Endodermal cell (in vitro differentiated cells): ENCODE results near the gene SNX9. TPM values are rescaled to one million over a fixed set of nuclear protein-coding genes. Genes with fewer than 3 reads are reported as not detected.

Experiments
- DNase-seq: peaks from one replicate; pipeline ENCODE4 v3.0.0-alpha.2; 2017
- H3K27ac ChIP-seq: 2 replicates; pipeline ENCODE4 v1.5.1; 2013; ENCODE audit warnings: mild to moderate bottlenecking, low read depth, low read length, moderate library complexity
- H3K27me3 ChIP-seq: 2 replicates; pipeline ENCODE4 v1.6.1; 2013; ENCODE audit warnings: mild to moderate bottlenecking, low read length, moderate library complexity; ENCODE audit not compliant: insufficient read depth, control insufficient read depth, poor library complexity, severe bottlenecking
- H3K36me3 ChIP-seq: 2 replicates; pipeline ENCODE4 v1.7.0; 2013; ENCODE audit warnings: mild to moderate bottlenecking, low read length, moderate library complexity; ENCODE audit not compliant: control insufficient read depth, insufficient read depth
- H3K4me1 ChIP-seq: one replicate; pipeline ENCODE4 v1.7.0; 2013; ENCODE audit warnings: low read length; ENCODE audit not compliant: control insufficient read depth, insufficient read depth
- H3K4me3 ChIP-seq: 2 replicates; pipeline ENCODE4 v1.5.1; 2013; ENCODE audit warnings: mild to moderate bottlenecking, low read length, moderate library complexity
- H3K9ac ChIP-seq: 2 replicates; pipeline ENCODE4 v1.6.1; 2013; ENCODE audit warnings: mild to moderate bottlenecking, low read length, moderate library complexity; ENCODE audit not compliant: poor library complexity, severe bottlenecking; ENCODE audit errors: extremely low read depth
- H3K9me3 ChIP-seq: 2 replicates; pipeline ENCODE4 v1.6.1; 2013; ENCODE audit warnings: mild to moderate bottlenecking, low read length, moderate library complexity; ENCODE audit not compliant: control insufficient read depth
- H3K27ac Mint-ChIP-seq: 2 replicates; pipeline ENCODE4 v1.8.0; 2020; ENCODE audit warnings: mixed read lengths
- H3K27me3 Mint-ChIP-seq: 2 replicates; pipeline ENCODE4 v1.8.0; 2021; ENCODE audit warnings: mild to moderate bottlenecking, mixed read lengths; ENCODE audit not compliant: insufficient read depth
- H3K36me3 Mint-ChIP-seq: 2 replicates; pipeline ENCODE4 v1.8.0; 2020; ENCODE audit warnings: low read depth, mixed read lengths
- H3K4me1 Mint-ChIP-seq: 2 replicates; pipeline ENCODE4 v1.8.0; 2020; ENCODE audit warnings: mixed read lengths
- H3K4me3 Mint-ChIP-seq: 2 replicates; pipeline ENCODE4 v1.8.0; 2020; ENCODE audit warnings: mild to moderate bottlenecking, moderate library complexity, mixed read lengths
- H3K9me3 Mint-ChIP-seq: 2 replicates; pipeline ENCODE4 v1.8.0; 2020; ENCODE audit warnings: mild to moderate bottlenecking, mixed read lengths
- CTCF ChIP-seq: fragments of 200-600 bp; sonication (generic); conservative IDR thresholded peaks from 2 replicates; pipeline ENCODE4 v1.5.0; 2021; ENCODE audit warnings: antibody characterized with exemption, mild to moderate bottlenecking
- WGBS, 2 experiments: methylation state at CpG; one replicate each; pipeline versions ENCODE4 v1.1.5 to v1.1.7; 2013; ENCODE audit warnings: missing lambda C conversion rate in 2 of 2, mixed read lengths in 1 of 2; ENCODE audit not compliant: insufficient coverage in 1 of 2, insufficient read length in 1 of 2; 5-methylcytosine and 5-hydroxymethylcytosine counted together
- total RNA-seq, 2 donors: library from RNA; stranded (reverse); fragmentation: NEBNext Ultra II Directional in 1 of 2; extraction: Animal tissue kit (Norgen Biotek cat#: 25700) in 1 of 2; gene quantifications; 2 replicates in 1 of 2; 3 replicates in 1 of 2; pipeline ENCODE4 v1.2.1, GENCODE V29; 2021

Gene SNX9
- total RNA-seq, 2 donors from 2014 or later, result 30.6 to 33.0 TPM

- no peak overlapping the region for H3K9ac ChIP-seq
- WGBS, 2 experiments, result 80 to 94% methylated on average over 2 to 6 of the region's 7 CpGs
- H3K4me1 ChIP-seq, result no peaks in the 10 kb centered on the region
- H3K9me3 ChIP-seq, result no peaks in the 10 kb centered on the region
- H3K36me3 ChIP-seq, result no peaks in the 10 kb centered on the region
- no peak for DNase-seq
- Mint-ChIP-seq H3K27me3 (no peaks in the 10 kb centered on the region), H3K9me3 (no peaks in the 10 kb centered on the region), H3K4me3 (no peak overlapping the region), H3K36me3 (peaks cover 14% of the 10 kb centered on the region), H3K27ac (no peak overlapping the region), H3K4me1 (peaks cover 34% of the 10 kb centered on the region)
- no peak overlapping the region for H3K4me3 ChIP-seq
- no peak overlapping the region for H3K27ac ChIP-seq
- H3K27me3 ChIP-seq, result no peaks in the 10 kb centered on the region
- no peak for TF ChIP-seq CTCF
Measured at GRCh38 chr6:157859775-157860504, 36.9 kb downstream of the SNX9 start.

GRCh38 chr6:157860505-157860991 lies 37.5 kb downstream of the SNX9 start:
- H3K4me3 ChIP-seq, result no peak overlapping the region
- no peaks in the 10 kb centered on the region for H3K27me3 Mint-ChIP-seq
- H3K9me3 Mint-ChIP-seq, result no peaks in the 10 kb centered on the region
- 87 to 90% methylated on average over 4 of the region's 4 CpGs for WGBS, 2 experiments
- no peak overlapping the region for H3K9ac ChIP-seq
- H3K36me3 Mint-ChIP-seq, result peaks cover 17% of the 10 kb centered on the region
- H3K27ac ChIP-seq, result no peak overlapping the region
- no peak overlapping the region for H3K4me3 Mint-ChIP-seq
- TF ChIP-seq CTCF, result no peak
- H3K27ac Mint-ChIP-seq, result no peak overlapping the region
- no peaks in the 10 kb centered on the region for H3K27me3 ChIP-seq
- DNase-seq, result no peak
- no peaks in the 10 kb centered on the region for H3K9me3 ChIP-seq
- H3K4me1 Mint-ChIP-seq, result peaks cover 34% of the 10 kb centered on the region
- no peaks in the 10 kb centered on the region for H3K4me1 ChIP-seq
- no peaks in the 10 kb centered on the region for H3K36me3 ChIP-seq

GRCh38 chr6:157861184-157861583 lies 38.1 kb downstream of the SNX9 start:
- H3K27ac ChIP-seq, result no peak overlapping the region
- no peak for TF ChIP-seq CTCF
- no peaks in the 10 kb centered on the region for H3K36me3 ChIP-seq
- no peak overlapping the region for H3K4me3 ChIP-seq
- H3K9ac ChIP-seq, result no peak overlapping the region
- no peak overlapping the region for H3K4me3 Mint-ChIP-seq
- H3K9me3 ChIP-seq, result no peaks in the 10 kb centered on the region
- no peaks in the 10 kb centered on the region for H3K4me1 ChIP-seq
- H3K27me3 ChIP-seq, result no peaks in the 10 kb centered on the region
- no peaks in the 10 kb centered on the region for H3K9me3 Mint-ChIP-seq
- no peak for DNase-seq
- no peaks in the 10 kb centered on the region for H3K27me3 Mint-ChIP-seq
- no peak overlapping the region for H3K27ac Mint-ChIP-seq
- H3K36me3 Mint-ChIP-seq, result peaks cover 17% of the 10 kb centered on the region
- WGBS, 2 experiments, result 95% methylated on average over 3 to 4 of the region's 4 CpGs
- peaks cover 34% of the 10 kb centered on the region for H3K4me1 Mint-ChIP-seq
